ENCODE results near the gene CEP57. TPM values are rescaled to one million over a fixed set of nuclear protein-coding genes. Genes with fewer than 3 reads are reported as not detected.

Gene CEP57
- total RNA-seq, 2 experiments from 2014 or later: 57.7 to 67.4 TPM

- no peaks in the 10 kb centered on the region for H3K9me3 ChIP-seq (ENCODE audit: low read length)
- ChIA-PET CTCF (ENCODE audit: unreplicated experiment) (no interaction called here), POLR2A (interaction anchor here (0.6 to 1.4 kb wide), 3 partner anchors 16 to 608 kb away, joined by 3 read pairs; partner anchors contain the start of gene FAM76B)
- peaks cover 52% of the 10 kb centered on the region for H3K36me3 ChIP-seq (ENCODE audit: insufficient read depth, low read length)
- H3K79me2 ChIP-seq (ENCODE audit: insufficient read depth, low read depth, low read length): no peaks in the 10 kb centered on the region
- intact Hi-C loops (cut with micrococcal nuclease; ENCODE audit: unreplicated experiment): loop anchor here (5.0 kb wide), 1 partner anchor 701 kb away; the partner anchor contains the start of gene SRSF8
- no peak overlapping the region for H2AFZ ChIP-seq (ENCODE audit: low read length)
- no TSS peak for BruUV-seq (replicated peaks)
- H4K20me1 ChIP-seq (ENCODE audit: insufficient read depth, low read length): no peaks in the 10 kb centered on the region
- DNase-seq (ENCODE audit: low spot score): no peak
- no peak overlapping the region for H3K4me3 ChIP-seq (ENCODE audit: low read depth, low read length, poor library complexity, severe bottlenecking)
- H3K4me1 ChIP-seq (ENCODE audit: insufficient read depth, low read length, poor library complexity, severe bottlenecking): no peaks in the 10 kb centered on the region
- no peak overlapping the region for H3K4me2 ChIP-seq (ENCODE audit: low read length)
- no peak for TF ChIP-seq EZH2phosphoT487 (IDR thresholded peaks at IDR 0.05; ENCODE audit: borderline replicate concordance, low read depth, low read length)
- TF ChIP-seq, protein P1, sequence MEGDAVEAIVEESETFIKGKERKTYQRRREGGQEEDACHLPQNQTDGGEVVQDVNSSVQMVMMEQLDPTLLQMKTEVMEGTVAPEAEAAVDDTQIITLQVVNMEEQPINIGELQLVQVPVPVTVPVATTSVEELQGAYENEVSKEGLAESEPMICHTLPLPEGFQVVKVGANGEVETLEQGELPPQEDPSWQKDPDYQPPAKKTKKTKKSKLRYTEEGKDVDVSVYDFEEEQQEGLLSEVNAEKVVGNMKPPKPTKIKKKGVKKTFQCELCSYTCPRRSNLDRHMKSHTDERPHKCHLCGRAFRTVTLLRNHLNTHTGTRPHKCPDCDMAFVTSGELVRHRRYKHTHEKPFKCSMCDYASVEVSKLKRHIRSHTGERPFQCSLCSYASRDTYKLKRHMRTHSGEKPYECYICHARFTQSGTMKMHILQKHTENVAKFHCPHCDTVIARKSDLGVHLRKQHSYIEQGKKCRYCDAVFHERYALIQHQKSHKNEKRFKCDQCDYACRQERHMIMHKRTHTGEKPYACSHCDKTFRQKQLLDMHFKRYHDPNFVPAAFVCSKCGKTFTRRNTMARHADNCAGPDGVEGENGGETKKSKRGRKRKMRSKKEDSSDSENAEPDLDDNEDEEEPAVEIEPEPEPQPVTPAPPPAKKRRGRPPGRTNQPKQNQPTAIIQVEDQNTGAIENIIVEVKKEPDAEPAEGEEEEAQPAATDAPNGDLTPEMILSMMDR (conservative IDR thresholded peaks at IDR 0.05; ENCODE audit: low read length): no peak
- no peak overlapping the region for H3K27ac ChIP-seq (ENCODE audit: low read depth, low read length, poor library complexity, severe bottlenecking)
- no peaks in the 10 kb centered on the region for H3K9me2 ChIP-seq (ENCODE audit: insufficient read depth, low read length)
These were observed 21.8 kb upstream of the CEP57 start for GRCh38 chr11:95768521-95768920.

DNA sequence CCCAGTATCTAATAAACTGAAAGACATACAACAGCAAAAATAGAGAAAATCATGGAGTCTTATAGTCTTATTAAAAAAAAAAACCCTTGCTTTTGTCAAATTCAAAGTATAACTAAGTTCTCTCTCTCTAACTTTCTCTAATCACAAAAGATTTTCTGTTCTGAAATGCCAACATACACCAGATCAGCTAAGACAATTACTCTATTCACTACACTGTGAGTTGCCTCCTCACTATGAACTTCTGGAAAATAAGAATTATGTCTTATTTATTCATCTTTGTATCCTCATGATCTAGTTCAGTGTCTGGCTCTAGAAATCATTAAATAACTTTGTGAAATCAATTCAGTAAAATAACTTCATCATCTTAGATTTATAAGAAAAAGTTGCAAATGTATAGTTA is 13.4 kb upstream of the CEP57 start:
- TF ChIP-seq, protein P1 (conservative IDR thresholded peaks at IDR 0.05; ENCODE audit: low read length): no peak
- no peak for TF ChIP-seq EZH2phosphoT487 (IDR thresholded peaks at IDR 0.05; ENCODE audit: borderline replicate concordance, low read depth, low read length)
- no peak for DNase-seq (ENCODE audit: low spot score)
- Histone ChIP-seq H3K9me2 (ENCODE audit: insufficient read depth, low read length) (no peaks in the 10 kb centered on the region), H3K36me3 (ENCODE audit: insufficient read depth, low read length) (peaks cover 96% of the 10 kb centered on the region), H3K9me3 (ENCODE audit: low read length) (no peaks in the 10 kb centered on the region), H3K27ac (ENCODE audit: low read depth, low read length, poor library complexity, severe bottlenecking) (no peak overlapping the region), H3K79me2 (ENCODE audit: insufficient read depth, low read depth, low read length) (no peaks in the 10 kb centered on the region), H2AFZ (ENCODE audit: low read length) (no peak overlapping the region), H4K20me1 (ENCODE audit: insufficient read depth, low read length) (peaks cover 10% of the 10 kb centered on the region; the same call in 1 of the 2 replicates), H3K4me2 (ENCODE audit: low read length) (no peak overlapping the region), H3K4me1 (ENCODE audit: insufficient read depth, low read length, poor library complexity, severe bottlenecking) (peaks cover 10% of the 10 kb centered on the region), H3K4me3 (ENCODE audit: low read depth, low read length, poor library complexity, severe bottlenecking) (no peak overlapping the region)
- CTCF ChIA-PET (ENCODE audit: unreplicated experiment): no interaction called here
- no TSS peak for BruUV-seq (replicated peaks)
- POLR2A ChIA-PET: interaction anchor here (4.5 kb wide), 1 partner anchor 12 kb away, joined by 30 read pairs; the partner anchor contains the start of genes CEP57 and FAM76B
- intact Hi-C loops (cut with micrococcal nuclease; ENCODE audit: unreplicated experiment): loop anchor here (10.0 kb wide), 1 partner anchor 552 kb away; no protein-coding TSS in a partner anchor

DNA sequence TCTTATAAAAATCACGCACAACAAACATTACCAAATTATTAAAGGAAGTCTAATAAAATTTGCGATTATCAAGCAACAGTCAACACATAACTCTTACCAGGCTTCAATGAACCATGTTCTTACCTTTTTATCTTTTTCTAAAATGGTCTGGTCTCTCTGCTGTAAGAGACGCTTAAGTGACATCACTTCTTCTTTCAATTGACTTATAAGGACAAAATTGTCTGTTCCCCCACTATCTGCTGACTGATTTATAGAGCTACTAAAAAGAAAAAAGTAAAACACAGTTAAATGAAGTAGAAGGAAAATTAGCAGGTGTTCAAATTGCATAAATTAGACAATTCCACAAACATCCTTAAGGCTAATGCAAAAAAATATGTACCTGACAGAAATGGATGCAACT is 11.6 kb upstream of the CEP57 start:
- H3K4me1 ChIP-seq (ENCODE audit: insufficient read depth, low read length, poor library complexity, severe bottlenecking): peaks cover 16% of the 10 kb centered on the region
- H3K4me2 ChIP-seq (ENCODE audit: low read length): no peak overlapping the region
- peaks cover 16% of the 10 kb centered on the region; the same call in 1 of the 2 replicates for H4K20me1 ChIP-seq (ENCODE audit: insufficient read depth, low read length)
- BruUV-seq (replicated peaks): no TSS peak
- no peak overlapping the region for H3K27ac ChIP-seq (ENCODE audit: low read depth, low read length, poor library complexity, severe bottlenecking)
- H3K4me3 ChIP-seq (ENCODE audit: low read depth, low read length, poor library complexity, severe bottlenecking): no peak overlapping the region
- no peaks in the 10 kb centered on the region for H3K9me3 ChIP-seq (ENCODE audit: low read length)
- peaks cover 99% of the 10 kb centered on the region for H3K36me3 ChIP-seq (ENCODE audit: insufficient read depth, low read length)
- no peak overlapping the region for H2AFZ ChIP-seq (ENCODE audit: low read length)
- H3K9me2 ChIP-seq (ENCODE audit: insufficient read depth, low read length): no peaks in the 10 kb centered on the region
- DNase-seq (ENCODE audit: low spot score): no peak
- no peak for TF ChIP-seq EZH2phosphoT487 (IDR thresholded peaks at IDR 0.05; ENCODE audit: borderline replicate concordance, low read depth, low read length)
- TF ChIP-seq, protein P1 (conservative IDR thresholded peaks at IDR 0.05; ENCODE audit: low read length): no peak
- POLR2A ChIA-PET: interaction anchor here (4.5 kb wide), 1 partner anchor 11 kb away, joined by 30 read pairs; the partner anchor contains the start of genes CEP57 and FAM76B
- CTCF ChIA-PET (ENCODE audit: unreplicated experiment): no interaction called here
- intact Hi-C loops (cut with micrococcal nuclease; ENCODE audit: unreplicated experiment): loop anchor here (10.0 kb wide), 1 partner anchor 554 kb away; no protein-coding TSS in a partner anchor
- peaks cover 12% of the 10 kb centered on the region; the same call in 1 of the 2 replicates for H3K79me2 ChIP-seq (ENCODE audit: insufficient read depth, low read depth, low read length)
